IPS-18c (cell line): Measurements from ENCODE around the gene PDPR.
"Not testable (repeated sequence)": the region's sequence is repeated elsewhere in the genome, so short reads cannot be mapped to it uniquely, and the experiment has no call there.

Experiments
- H3K4me3 ChIP-seq: 2 replicates; pipeline ENCODE4 v1.7.0; 2013; ENCODE audit warnings: low read depth, mild to moderate bottlenecking, low read length, moderate library complexity; ENCODE audit not compliant: insufficient read depth
- H3K9me3 ChIP-seq: one replicate; pipeline ENCODE4 v1.6.1; 2013; ENCODE audit warnings: mild to moderate bottlenecking, low read length, moderate library complexity; ENCODE audit not compliant: control insufficient read depth, insufficient read depth

The PDPR gene

GRCh38 chr16:70196683-70197300 is 82.7 kb downstream of the PDPR start:
- H3K4me3 ChIP-seq, H3K9me3 ChIP-seq: not testable (repeated sequence)

GRCh38 chr16:70197611-70198010 is 83.5 kb downstream of the PDPR start:
- H3K9me3 ChIP-seq: not testable (repeated sequence)

GRCh38 chr16:70198230-70198629 is 84.1 kb downstream of the PDPR start:
- H3K9me3 ChIP-seq, H3K4me3 ChIP-seq: not testable (repeated sequence)

More at GRCh38 chr16:70197611-70198010, 83.5 kb downstream of the PDPR start:
- not testable (repeated sequence) for H3K4me3 ChIP-seq

- H3K4me3 ChIP-seq, H3K9me3 ChIP-seq: not testable (repeated sequence)
Measured at GRCh38 chr16:70198666-70199065, 84.5 kb downstream of the PDPR start.

DNA sequence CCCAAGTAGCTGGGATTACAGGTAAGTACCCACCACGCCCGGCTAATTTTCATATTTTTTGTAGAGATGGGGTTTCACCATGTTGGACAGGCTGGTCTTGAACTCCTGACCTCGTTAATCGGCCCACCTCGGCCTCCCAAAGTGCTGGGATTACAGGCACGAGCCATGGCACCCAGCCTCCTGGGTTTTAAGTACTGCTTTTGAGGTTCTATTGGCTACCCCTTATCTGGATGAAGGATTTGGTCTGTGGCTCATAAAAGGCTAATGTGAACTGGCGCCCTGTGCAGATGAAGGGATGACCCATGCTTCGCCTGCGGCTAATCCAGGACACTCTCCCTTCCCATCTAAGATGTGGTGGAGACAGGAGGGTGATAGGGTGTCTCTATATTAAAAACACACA is 85.0 kb downstream of the PDPR start:
- H3K4me3 ChIP-seq, H3K9me3 ChIP-seq: not testable (repeated sequence)

GRCh38 chr16:70200063-70200462 is 85.9 kb downstream of the PDPR start:
- H3K4me3 ChIP-seq, H3K9me3 ChIP-seq: not testable (repeated sequence)

GRCh38 chr16:70203508-70203907 is 89.4 kb downstream of the PDPR start:
- H3K4me3 ChIP-seq, H3K9me3 ChIP-seq: not testable (repeated sequence)

GRCh38 chr16:70204010-70204409 is 89.9 kb downstream of the PDPR start:
- not testable (repeated sequence) for H3K4me3 ChIP-seq, H3K9me3 ChIP-seq

- H3K9me3 ChIP-seq, H3K4me3 ChIP-seq: not testable (repeated sequence)
Measured at GRCh38 chr16:70204668-70205405, 90.7 kb downstream of the PDPR start.

GRCh38 chr16:70206382-70206781 is 92.2 kb downstream of the PDPR start:
- H3K9me3 ChIP-seq, H3K4me3 ChIP-seq: not testable (repeated sequence)
